Kidney tubule cell (primary cell): ENCODE results near the gene ARL8A.

ENCODE experiments used
- DNase-seq: peaks from one replicate; pipeline ENCODE4 v3.0.0-alpha.2; 2018; ENCODE audit warnings: low spot score

The ARL8A gene

GRCh38 chr1:202135221-202135721 is 9.3 kb downstream of the ARL8A start:
- peak; percentile 70 for DNase-seq

- DNase-seq, result no peak
Measured at GRCh38 chr1:202134645-202135172, 9.8 kb downstream of the ARL8A start.

GRCh38 chr1:202133989-202134388 is 10.5 kb downstream of the ARL8A start:
- no peak for DNase-seq

GRCh38 chr1:202133496-202133895 is 11.0 kb downstream of the ARL8A start:
- DNase-seq, result no peak

GRCh38 chr1:202133001-202133400 is 11.5 kb downstream of the ARL8A start:
- DNase-seq, result no peak

GRCh38 chr1:202131956-202132821 is 12.3 kb downstream of the ARL8A start:
- no peak for DNase-seq

GRCh38 chr1:202130816-202131522 is 13.6 kb downstream of the ARL8A start:
- DNase-seq, result no peak

- no peak for DNase-seq
Measured at GRCh38 chr1:202130297-202130721, 14.2 kb downstream of the ARL8A start.

- no peak for DNase-seq
Measured at GRCh38 chr1:202129453-202130296, 14.9 kb downstream of the ARL8A start.

- no peak for DNase-seq
Measured at GRCh38 chr1:202127836-202128622, 16.5 kb downstream of the ARL8A start.

- no peak for DNase-seq
Measured at GRCh38 chr1:202127061-202127460, 17.5 kb downstream of the ARL8A start.

GRCh38 chr1:202126426-202126825 is 18.1 kb downstream of the ARL8A start:
- DNase-seq, result no peak

- DNase-seq, result no peak
Measured at GRCh38 chr1:202125611-202126010, 18.9 kb downstream of the ARL8A start.

GRCh38 chr1:202124142-202124541 is 20.4 kb downstream of the ARL8A start:
- DNase-seq, result no peak

- DNase-seq, result no peak
Measured at GRCh38 chr1:202123336-202123813, 21.2 kb downstream of the ARL8A start.

- DNase-seq, result peak; percentile 77
Measured at GRCh38 chr1:202122639-202123335, 21.8 kb downstream of the ARL8A start, which contains the start of gene GPR37L1. Gene GPR37L1 (plus strand): TSS chr1:202122917. CDS start chr1:202122964, 47 bp downstream.

- DNase-seq, result no peak
Measured at GRCh38 chr1:202121006-202121405, 23.5 kb downstream of the ARL8A start.

- no peak for DNase-seq
Measured at GRCh38 chr1:202117898-202118371, 26.6 kb downstream of the ARL8A start.

- DNase-seq, result no peak
Measured at GRCh38 chr1:202116287-202116686, 28.2 kb downstream of the ARL8A start.
